Sigmoid colon (tissue), 7 donors: ENCODE data around the gene ADRB1. TPM values are rescaled to one million over a fixed set of nuclear protein-coding genes. Genes with fewer than 3 reads are reported as not detected.

ENCODE experiments used
- DNase-seq: peaks from one replicate; pipeline ENCODE4 v3.0.0-alpha.2; 2019
- H3K27ac ChIP-seq, 4 donors: fragments of 200-600 bp; sonication (generic); one replicate each; pipeline ENCODE4 v1.5.1; 2016 to 2019; ENCODE audit warnings: mild to moderate bottlenecking in 1 of 4
- H3K27me3 ChIP-seq, 3 donors: fragments of 200-600 bp; sonication (generic); one replicate each; pipeline ENCODE4 v1.5.1; 2019; ENCODE audit warnings: mild to moderate bottlenecking in 1 of 3
- H3K36me3 ChIP-seq, 4 donors: fragments of 200-600 bp; sonication (generic); one replicate each; pipeline ENCODE4 v1.5.1; 2016 to 2019
- H3K4me1 ChIP-seq, 4 donors: fragments of 200-600 bp; sonication (generic); one replicate each; pipeline ENCODE4 v1.5.1; 2017 to 2019
- H3K4me3 ChIP-seq, 4 donors: fragments of 200-600 bp; sonication (generic); one replicate each; pipeline ENCODE4 v1.5.1; 2017 to 2019; ENCODE audit warnings: mild to moderate bottlenecking in 2 of 4, moderate library complexity in 1 of 4
- H3K9me3 ChIP-seq, 4 donors: fragments of 200-600 bp in 3 of 4; sonication (generic) in 3 of 4; one replicate each; pipeline versions ENCODE4 v1.5.1 to v1.6.1; 2013 to 2019
- EP300 ChIP-seq, 4 donors: sonication (generic); formaldehyde crosslinking; IDR thresholded peaks; one replicate each; pipeline ENCODE4 v1.6.1; 2017; ENCODE audit warnings: antibody characterized with exemption in 4 of 4
- POLR2A ChIP-seq, 2 donors: fragments of 450-650 bp; IDR thresholded peaks; one replicate each; pipeline ENCODE4 v1.6.1; 2016; ENCODE audit warnings: antibody characterized with exemption in 2 of 2, mild to moderate bottlenecking in 2 of 2, moderate library complexity in 2 of 2
- POLR2AphosphoS5 ChIP-seq, 4 donors: sonication (generic); formaldehyde crosslinking; IDR thresholded peaks; one replicate each; pipeline ENCODE4 v1.6.1; 2017; ENCODE audit warnings: antibody characterized with exemption in 4 of 4
- WGBS, 2 donors: extraction: QIAGEN DNeasy Blood & Tissue Kit; methylation state at CpG; one replicate each; pipeline ENCODE4 v1.1.7; 2013; 5-methylcytosine and 5-hydroxymethylcytosine counted together
- intact Hi-C: fragments of 100-400 bp; cut with DNase I; formaldehyde crosslinking; loops from one replicate; pipeline ENCODE4 v1.15.1; 2023
- polyA plus RNA-seq, 3 donors: library from polyadenylated mRNA; stranded (reverse); fragments of 200-250 nt; gene quantifications; one replicate each; pipeline ENCODE4 v1.2.3, GENCODE V29; 2013
- total RNA-seq, 4 donors: library from RNA; depleted of rRNA; stranded (reverse); fragments of >200 nt; gene quantifications; one replicate each; pipeline ENCODE4 v1.1.0, GENCODE V29; 2016
- TF ChIP-seq, protein P1 (sequence below), 4 experiments: fragments of 450-650 bp in 3 of 4; fragments of 200-600 bp in 1 of 4; IDR thresholded peaks; one replicate each; pipeline ENCODE4 v1.5.1; 2016 to 2019; ENCODE audit warnings: antibody characterized with exemption in 4 of 4, mild to moderate bottlenecking in 3 of 4, moderate library complexity in 2 of 4
- donor health status: healthy with polysubstance abuse.
- donor health status: Bipolar disorder and iron deficiency.
- donor health status: healthy.

Gene ADRB1
- total and polyA plus RNA-seq, 7 donors: 0.23 to 34.5 (median 1.4) TPM

DNA sequence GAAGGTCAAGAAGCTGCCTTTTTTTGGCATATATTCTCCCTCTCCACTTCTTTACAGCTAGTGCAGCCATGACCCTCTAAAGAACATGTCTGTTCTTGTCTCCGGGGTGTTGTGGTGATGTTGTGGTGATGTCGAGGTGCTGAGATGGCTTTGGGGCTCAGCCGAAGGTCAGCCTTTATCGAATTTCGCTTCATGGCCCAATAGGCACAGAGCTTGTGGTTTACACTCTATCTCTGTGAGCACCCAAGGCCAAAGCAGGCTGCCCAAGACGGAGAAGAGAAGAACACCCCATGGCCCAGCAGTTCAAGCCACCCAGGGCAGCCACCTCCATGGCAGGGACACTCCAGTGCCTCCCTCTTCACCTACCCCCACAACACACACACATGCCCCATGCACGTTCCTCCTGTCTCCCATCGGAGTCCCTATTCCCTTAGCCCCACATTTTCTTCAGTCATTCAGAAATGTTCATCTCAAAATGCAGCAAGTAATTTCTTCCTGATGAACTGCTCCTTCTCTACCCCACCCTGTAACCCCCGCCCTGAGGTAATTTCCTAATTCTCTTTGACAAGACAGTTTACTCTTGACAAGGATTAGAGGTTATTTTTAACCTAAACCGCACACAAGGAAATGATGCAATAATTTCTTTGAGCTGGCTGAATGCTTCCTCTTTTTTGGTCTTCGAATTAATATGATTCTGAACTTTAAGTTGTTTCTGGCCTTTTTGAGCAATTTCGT, 18.6 kb upstream of the ADRB1 start:
- 59 to 79% methylated on average over 12 of the region's 12 CpGs for WGBS, 2 donors
- intact Hi-C loops: no loop called here
- H3K27me3 ChIP-seq: no peaks in the 10 kb centered on the region
- no peak for TF ChIP-seq POLR2AphosphoS5 (IDR thresholded peaks at IDR 0.05)
- TF ChIP-seq EP300 (IDR thresholded peaks at IDR 0.05): no peak
- TF ChIP-seq, protein P1, sequence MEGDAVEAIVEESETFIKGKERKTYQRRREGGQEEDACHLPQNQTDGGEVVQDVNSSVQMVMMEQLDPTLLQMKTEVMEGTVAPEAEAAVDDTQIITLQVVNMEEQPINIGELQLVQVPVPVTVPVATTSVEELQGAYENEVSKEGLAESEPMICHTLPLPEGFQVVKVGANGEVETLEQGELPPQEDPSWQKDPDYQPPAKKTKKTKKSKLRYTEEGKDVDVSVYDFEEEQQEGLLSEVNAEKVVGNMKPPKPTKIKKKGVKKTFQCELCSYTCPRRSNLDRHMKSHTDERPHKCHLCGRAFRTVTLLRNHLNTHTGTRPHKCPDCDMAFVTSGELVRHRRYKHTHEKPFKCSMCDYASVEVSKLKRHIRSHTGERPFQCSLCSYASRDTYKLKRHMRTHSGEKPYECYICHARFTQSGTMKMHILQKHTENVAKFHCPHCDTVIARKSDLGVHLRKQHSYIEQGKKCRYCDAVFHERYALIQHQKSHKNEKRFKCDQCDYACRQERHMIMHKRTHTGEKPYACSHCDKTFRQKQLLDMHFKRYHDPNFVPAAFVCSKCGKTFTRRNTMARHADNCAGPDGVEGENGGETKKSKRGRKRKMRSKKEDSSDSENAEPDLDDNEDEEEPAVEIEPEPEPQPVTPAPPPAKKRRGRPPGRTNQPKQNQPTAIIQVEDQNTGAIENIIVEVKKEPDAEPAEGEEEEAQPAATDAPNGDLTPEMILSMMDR (IDR thresholded peaks at IDR 0.05): no peak
- TF ChIP-seq POLR2A (IDR thresholded peaks at IDR 0.05): no peak
- no peak overlapping the region for H3K27ac ChIP-seq
- no peaks in the 10 kb centered on the region for H3K36me3 ChIP-seq
- H3K4me1 ChIP-seq: peaks cover 0 to 14% (median 6%) of the 10 kb centered on the region in 4 donors
- DNase-seq: no peak
- no peak overlapping the region for H3K4me3 ChIP-seq
- H3K9me3 ChIP-seq: no peaks in the 10 kb centered on the region

DNA sequence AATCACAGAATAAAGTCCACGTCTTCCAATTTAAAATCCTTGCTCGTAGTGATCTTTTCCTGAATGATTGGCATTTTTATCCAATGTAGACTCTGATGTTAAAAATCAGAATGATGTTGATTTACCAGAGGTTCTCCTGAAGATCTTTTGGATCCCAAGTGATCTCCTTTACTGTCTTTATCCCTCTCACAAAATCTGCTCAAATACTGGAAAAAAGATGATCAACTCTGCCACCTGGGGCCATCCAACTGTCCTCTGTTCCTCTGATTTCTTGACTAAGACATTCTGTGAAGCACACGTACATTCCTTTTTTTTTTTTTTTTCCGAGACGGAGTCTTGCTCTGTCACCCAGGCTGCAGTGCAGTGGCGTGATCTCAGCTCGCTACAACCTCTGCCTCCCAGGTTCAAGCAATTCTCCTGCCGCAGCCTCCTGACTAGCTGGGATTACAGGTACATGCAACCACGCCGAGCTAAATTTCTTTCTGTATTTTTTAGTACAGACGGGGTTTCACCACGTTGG, 18.0 kb upstream of the ADRB1 start:
- intact Hi-C loops: no loop called here
- TF ChIP-seq POLR2A (IDR thresholded peaks at IDR 0.05): no peak
- no peak for TF ChIP-seq EP300 (IDR thresholded peaks at IDR 0.05)
- TF ChIP-seq, protein P1 (IDR thresholded peaks at IDR 0.05): no peak
- TF ChIP-seq POLR2AphosphoS5 (IDR thresholded peaks at IDR 0.05): no peak

DNA sequence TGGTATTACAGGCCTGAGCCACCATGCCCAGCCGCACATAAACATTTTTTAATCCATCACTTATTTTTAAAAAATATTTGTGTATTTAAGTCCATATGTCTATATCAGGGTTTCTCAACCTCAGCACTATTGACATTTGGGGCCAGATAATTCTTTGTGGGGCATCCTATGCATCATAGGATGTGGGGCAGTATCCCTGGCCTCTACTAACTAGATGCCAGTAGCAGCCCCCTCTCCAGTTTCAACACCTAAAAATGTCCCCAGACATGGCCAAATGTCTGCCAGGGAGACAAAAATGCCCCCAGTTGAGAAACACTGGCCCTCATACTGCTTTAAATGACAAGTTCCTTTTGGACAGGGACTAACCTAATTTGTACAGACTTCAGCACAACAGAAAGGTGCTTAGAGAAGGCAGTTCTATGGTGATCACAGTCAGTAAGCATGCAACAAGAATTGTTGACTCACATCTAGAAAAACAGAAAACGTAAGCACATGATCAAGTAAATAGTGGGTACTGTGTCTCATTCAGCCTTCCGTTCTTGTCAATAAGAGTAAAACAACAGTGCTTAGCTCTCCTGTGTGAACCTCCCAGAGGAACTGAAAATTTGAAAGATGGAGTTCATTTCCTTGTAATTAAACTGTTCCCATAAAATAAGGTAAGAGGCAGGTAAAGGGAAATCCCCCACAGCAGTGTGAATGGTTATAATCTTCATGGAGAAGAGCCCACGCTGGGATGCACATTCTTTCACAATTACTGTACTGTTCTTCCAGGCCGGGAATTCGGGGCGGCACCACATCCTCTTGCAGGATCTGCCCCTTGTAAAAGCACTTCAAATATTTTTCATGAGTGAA, 17.3 kb upstream of the ADRB1 start:
- Histone ChIP-seq H3K36me3 (no peaks in the 10 kb centered on the region), H3K9me3 (no peaks in the 10 kb centered on the region), H3K27me3 (no peaks in the 10 kb centered on the region), H3K4me3 (no peak overlapping the region), H3K27ac (no peak overlapping the region), H3K4me1 (peaks cover 0 to 14% (median 6%) of the 10 kb centered on the region in 4 donors)
- DNase-seq: no peak
- WGBS, 2 donors: 28 to 70% methylated on average over 7 of the region's 7 CpGs
- TF ChIP-seq EP300 (IDR thresholded peaks at IDR 0.05): no peak
- TF ChIP-seq POLR2AphosphoS5 (IDR thresholded peaks at IDR 0.05): no peak
- TF ChIP-seq, protein P1 (IDR thresholded peaks at IDR 0.05): no peak
- no peak for TF ChIP-seq POLR2A (IDR thresholded peaks at IDR 0.05)
- intact Hi-C loops: no loop called here

More for the DNA sequence above, 18.0 kb upstream of the ADRB1 start:
- 89 to 90% methylated on average over 12 of the region's 12 CpGs for WGBS, 2 donors
- no peak overlapping the region for H3K27ac ChIP-seq
- no peak overlapping the region for H3K4me3 ChIP-seq
- no peaks in the 10 kb centered on the region for H3K36me3 ChIP-seq
- no peak for DNase-seq
- H3K4me1 ChIP-seq: peaks cover 0 to 14% (median 6%) of the 10 kb centered on the region in 4 donors
- H3K9me3 ChIP-seq: no peaks in the 10 kb centered on the region
- no peaks in the 10 kb centered on the region for H3K27me3 ChIP-seq

DNA sequence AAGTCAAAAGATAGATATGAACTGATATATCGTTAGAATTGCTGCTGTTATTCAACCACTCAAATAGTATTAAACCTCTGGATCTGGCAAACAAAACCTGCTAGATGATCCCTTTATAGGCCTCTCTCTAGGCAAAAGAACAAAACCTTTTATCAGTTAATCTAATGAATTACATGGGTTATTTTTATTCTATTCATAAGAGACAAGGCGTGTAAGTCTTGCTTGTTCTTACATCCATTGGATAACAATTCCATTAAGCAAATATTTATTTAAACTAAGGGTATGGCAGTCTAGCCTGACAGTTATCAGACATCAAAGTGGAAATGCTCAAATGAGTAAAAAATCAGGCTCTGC, 16.6 kb upstream of the ADRB1 start:
- intact Hi-C loops: no loop called here
- peaks cover 0 to 14% (median 6%) of the 10 kb centered on the region in 4 donors for H3K4me1 ChIP-seq

More for the DNA sequence above, 16.6 kb upstream of the ADRB1 start:
- Histone ChIP-seq H3K27me3 (no peaks in the 10 kb centered on the region), H3K4me3 (no peak overlapping the region), H3K27ac (no peak overlapping the region), H3K9me3 (no peaks in the 10 kb centered on the region), H3K36me3 (no peaks in the 10 kb centered on the region)
- no peak for TF ChIP-seq POLR2A (IDR thresholded peaks at IDR 0.05)
- no peak for TF ChIP-seq EP300 (IDR thresholded peaks at IDR 0.05)
- TF ChIP-seq, protein P1 (IDR thresholded peaks at IDR 0.05): no peak
- TF ChIP-seq POLR2AphosphoS5 (IDR thresholded peaks at IDR 0.05): no peak
- WGBS, 2 donors: 18 to 58% methylated on average over 2 of the region's 2 CpGs
- no peak for DNase-seq
